SJSA1 (cell line): ENCODE measurements around the gene TTC6. TPM values are rescaled to one million over a fixed set of nuclear protein-coding genes. Genes with fewer than 3 reads are reported as not detected.
A peak's percentile ranks its signal among the peaks of the same experiment; 100 is the strongest.

ENCODE experiments used
- DNase-seq, 2 experiments: peaks; one replicate each; pipeline ENCODE4 v3.0.0-alpha.2; 2015 to 2020; ENCODE audit warnings: low spot score in 2 of 2, low read depth in 1 of 2
- H3K27ac ChIP-seq: fragments of 250-450 bp; sonication (Bioruptor Pico); 2 replicates; pipeline ENCODE4 v1.5.1; 2020; ENCODE audit warnings: mild to moderate bottlenecking, moderate library complexity
- H3K27me3 ChIP-seq: fragments of 250-450 bp; sonication (Bioruptor Pico); replicated peaks from 2 replicates; pipeline ENCODE4 v1.5.1; 2020; ENCODE audit warnings: mild to moderate bottlenecking, moderate library complexity
- H3K36me3 ChIP-seq: fragments of 250-450 bp; sonication (Bioruptor Pico); 2 replicates; pipeline ENCODE4 v1.5.1; 2020; ENCODE audit warnings: mild to moderate bottlenecking
- H3K4me1 ChIP-seq: fragments of 250-450 bp; sonication (Bioruptor Pico); replicated peaks from 2 replicates; pipeline ENCODE4 v1.6.1; 2021; ENCODE audit warnings: mild to moderate bottlenecking
- H3K4me3 ChIP-seq: fragments of 250-450 bp; sonication (Bioruptor Pico); 2 replicates; pipeline ENCODE4 v1.5.1; 2020; ENCODE audit warnings: mild to moderate bottlenecking
- H3K9me3 ChIP-seq: fragments of 250-450 bp; sonication (Bioruptor Pico); replicated peaks from 2 replicates; pipeline ENCODE4 v1.5.1; 2020; ENCODE audit warnings: mild to moderate bottlenecking
- total RNA-seq: library from RNA; depleted of rRNA; stranded (reverse); fragments of >200 nt; shearing (Covaris generic); gene quantifications from 2 replicates; pipeline ENCODE4 v1.2.3, GENCODE V29; 2014

Gene TTC6
- total RNA-seq, 1 experiment from 2014 or later: not detected

- no peaks in the 10 kb centered on the region for H3K9me3 ChIP-seq
- no peaks in the 10 kb centered on the region for H3K27me3 ChIP-seq
- H3K27ac ChIP-seq: no peak overlapping the region
- H3K36me3 ChIP-seq: no peaks in the 10 kb centered on the region
- no peak overlapping the region for H3K4me3 ChIP-seq
- no peaks in the 10 kb centered on the region for H3K4me1 ChIP-seq
- no peak for DNase-seq
Measured at GRCh38 chr14:37573356-37573755, 22.1 kb upstream of the TTC6 start.

- H3K4me1 ChIP-seq: peaks cover 10% of the 10 kb centered on the region; the same call in 1 of the 2 replicates
- no peak for DNase-seq
- no peaks in the 10 kb centered on the region for H3K36me3 ChIP-seq
- no peaks in the 10 kb centered on the region for H3K9me3 ChIP-seq
- no peak overlapping the region for H3K4me3 ChIP-seq
- H3K27ac ChIP-seq: no peak overlapping the region
- no peaks in the 10 kb centered on the region for H3K27me3 ChIP-seq
Measured at GRCh38 chr14:37579274-37579673, 16.2 kb upstream of the TTC6 start.

- no peaks in the 10 kb centered on the region for H3K27me3 ChIP-seq
- H3K4me3 ChIP-seq: no peak overlapping the region
- H3K36me3 ChIP-seq: no peaks in the 10 kb centered on the region
- H3K4me1 ChIP-seq: peaks cover 10% of the 10 kb centered on the region; the same call in 1 of the 2 replicates
- no peaks in the 10 kb centered on the region for H3K9me3 ChIP-seq
- no peak overlapping the region for H3K27ac ChIP-seq
- DNase-seq: no peak
Measured at GRCh38 chr14:37580146-37580545, 15.3 kb upstream of the TTC6 start.

- Histone ChIP-seq H3K4me3 (peak overlapping the region; percentile 34), H3K27ac (no peak overlapping the region), H3K9me3 (no peaks in the 10 kb centered on the region), H3K27me3 (0 out of 2 replicates have a peak, but pooled peaks cover 2% of the 10 kb centered on the region), H3K36me3 (no peaks in the 10 kb centered on the region), H3K4me1 (peaks cover 10% of the 10 kb centered on the region; the same call in 1 of the 2 replicates)
- no peak for DNase-seq
Measured at GRCh38 chr14:37583358-37584210, 11.8 kb upstream of the TTC6 start.

- H3K36me3 ChIP-seq: no peaks in the 10 kb centered on the region
- H3K4me1 ChIP-seq: peaks cover 10% of the 10 kb centered on the region; the same call in 1 of the 2 replicates
- no peak overlapping the region for H3K4me3 ChIP-seq
- no peaks in the 10 kb centered on the region for H3K9me3 ChIP-seq
- 0 out of 2 replicates have a peak, but pooled peaks cover 2% of the 10 kb centered on the region for H3K27me3 ChIP-seq
- H3K27ac ChIP-seq: no peak overlapping the region
- DNase-seq: no peak
Measured at GRCh38 chr14:37584211-37585100, 11.0 kb upstream of the TTC6 start.

- peaks cover 10% of the 10 kb centered on the region; the same call in 1 of the 2 replicates for H3K4me1 ChIP-seq
- H3K4me3 ChIP-seq: no peak overlapping the region
- DNase-seq: no peak
- H3K27ac ChIP-seq: no peak overlapping the region
- H3K9me3 ChIP-seq: no peaks in the 10 kb centered on the region
- 0 out of 2 replicates have a peak, but pooled peaks cover 2% of the 10 kb centered on the region for H3K27me3 ChIP-seq
- H3K36me3 ChIP-seq: no peaks in the 10 kb centered on the region
Measured at GRCh38 chr14:37585101-37585511, 10.3 kb upstream of the TTC6 start.

GRCh38 chr14:37585971-37586796, 9.2 kb upstream of the TTC6 start:
- Histone ChIP-seq H3K4me3 (no peak overlapping the region), H3K27ac (no peak overlapping the region), H3K4me1 (peaks cover 10% of the 10 kb centered on the region; the same call in 1 of the 2 replicates), H3K36me3 (no peaks in the 10 kb centered on the region), H3K9me3 (no peaks in the 10 kb centered on the region), H3K27me3 (0 out of 2 replicates have a peak, but pooled peaks cover 2% of the 10 kb centered on the region)
- DNase-seq: no peak

- Histone ChIP-seq H3K36me3 (no peaks in the 10 kb centered on the region), H3K9me3 (no peaks in the 10 kb centered on the region), H3K27ac (no peak overlapping the region), H3K27me3 (0 out of 2 replicates have a peak, but pooled peaks cover 2% of the 10 kb centered on the region), H3K4me1 (peaks cover 10% of the 10 kb centered on the region; the same call in 1 of the 2 replicates), H3K4me3 (no peak overlapping the region)
- no peak for DNase-seq
Measured at GRCh38 chr14:37586797-37587130, 8.7 kb upstream of the TTC6 start.

- DNase-seq: no peak
- 0 out of 2 replicates have a peak, but pooled peaks cover 2% of the 10 kb centered on the region for H3K27me3 ChIP-seq
- H3K4me3 ChIP-seq: no peak overlapping the region
- H3K27ac ChIP-seq: no peak overlapping the region
- no peaks in the 10 kb centered on the region for H3K9me3 ChIP-seq
- H3K36me3 ChIP-seq: no peaks in the 10 kb centered on the region
- H3K4me1 ChIP-seq: peaks cover 10% of the 10 kb centered on the region; the same call in 1 of the 2 replicates
Measured at GRCh38 chr14:37587131-37587803, 8.2 kb upstream of the TTC6 start.

- peaks cover 5% of the 10 kb centered on the region; the same call in 1 of the 2 replicates for H3K4me1 ChIP-seq
- no peak overlapping the region for H3K4me3 ChIP-seq
- H3K36me3 ChIP-seq: no peaks in the 10 kb centered on the region
- H3K27ac ChIP-seq: no peak overlapping the region
- DNase-seq: no peak
- H3K9me3 ChIP-seq: no peaks in the 10 kb centered on the region
- 0 out of 2 replicates have a peak, but pooled peaks cover 2% of the 10 kb centered on the region for H3K27me3 ChIP-seq
Measured at GRCh38 chr14:37587881-37588666, 7.4 kb upstream of the TTC6 start.

- H3K36me3 ChIP-seq: no peaks in the 10 kb centered on the region
Measured at GRCh38 chr14:37588667-37588955, 6.8 kb upstream of the TTC6 start.

More at GRCh38 chr14:37588667-37588955, 6.8 kb upstream of the TTC6 start:
- Histone ChIP-seq H3K27me3 (0 out of 2 replicates have a peak, but pooled peaks cover 2% of the 10 kb centered on the region), H3K4me3 (no peak overlapping the region), H3K4me1 (no peaks in the 10 kb centered on the region; the same call in 1 of the 2 replicates), H3K9me3 (no peaks in the 10 kb centered on the region), H3K27ac (no peak overlapping the region)
- DNase-seq: no peak
